Urinary bladder (tissue), 4 donors: ENCODE results near the gene ERC2. TPM values are rescaled to one million over a fixed set of nuclear protein-coding genes. Genes with fewer than 3 reads are reported as not detected.

Experiments used
- DNase-seq: peaks from one replicate; pipeline ENCODE4 v3.0.0-alpha.2; 2015; ENCODE audit errors: extremely low spot score
- H3K27ac ChIP-seq: one replicate; pipeline ENCODE4 v1.5.1; 2013; ENCODE audit warnings: low read depth, mild to moderate bottlenecking, moderate library complexity
- H3K36me3 ChIP-seq: one replicate; pipeline ENCODE4 v1.6.1; 2013; ENCODE audit warnings: mild to moderate bottlenecking, moderate library complexity; ENCODE audit not compliant: insufficient read depth
- H3K4me1 ChIP-seq: one replicate; pipeline ENCODE4 v1.6.1; 2013; ENCODE audit warnings: mild to moderate bottlenecking, moderate library complexity; ENCODE audit not compliant: insufficient read depth
- H3K4me3 ChIP-seq: one replicate; pipeline ENCODE4 v1.5.1; 2013; ENCODE audit warnings: low read depth, low read length
- WGBS: extraction: QIAGEN DNeasy Blood & Tissue Kit; methylation state at CpG from one replicate; pipeline ENCODE4 v1.1.7; 2013; 5-methylcytosine and 5-hydroxymethylcytosine counted together
- polyA plus RNA-seq: library from polyadenylated mRNA; stranded (reverse); fragments of 200-250 nt; gene quantifications from one replicate; pipeline ENCODE4 v1.2.3, GENCODE V29; 2013
- total RNA-seq: library from RNA; depleted of rRNA; stranded (reverse); fragments of >200 nt; gene quantifications from one replicate; pipeline ENCODE4 v1.2.3, GENCODE V29; 2014
- donor health status: healthy with polysubstance abuse.
- donor health status: healthy.

The ERC2 gene
- total and polyA plus RNA-seq, 2 donors, result 0.49 to 3.0 TPM

- 6% methylated on average over 49 of the region's 49 CpGs for WGBS
- Histone ChIP-seq H3K36me3 (no peaks in the 10 kb centered on the region), H3K4me1 (no peaks in the 10 kb centered on the region), H3K4me3 (peak overlapping the region; percentile 67), H3K27ac (peak overlapping the region; percentile 72)
- DNase-seq, result no peak
Observed at GRCh38 chr3:55486101-55486856, 982.0 kb downstream of the ERC2 start.

GRCh38 chr3:55484801-55485791 is 983.2 kb downstream of the ERC2 start:
- peak overlapping the region; percentile 49 for H3K27ac ChIP-seq
- peak overlapping the region; percentile 18 for H3K4me3 ChIP-seq
- DNase-seq, result peak; percentile 60
- H3K36me3 ChIP-seq, result no peaks in the 10 kb centered on the region
- WGBS, result 13% methylated on average over 57 of the region's 57 CpGs
- H3K4me1 ChIP-seq, result no peaks in the 10 kb centered on the region

- peak overlapping the region; percentile 18 for H3K4me3 ChIP-seq
- no peak for DNase-seq
- WGBS, result 69% methylated on average over 20 of the region's 20 CpGs
- H3K27ac ChIP-seq, result no peak overlapping the region
- H3K36me3 ChIP-seq, result no peaks in the 10 kb centered on the region
- no peaks in the 10 kb centered on the region for H3K4me1 ChIP-seq
Observed at GRCh38 chr3:55484191-55484689, 984.0 kb downstream of the ERC2 start.

- WGBS, result 61% methylated on average over 40 of the region's 40 CpGs
- DNase-seq, result no peak
- H3K4me3 ChIP-seq, result no peak overlapping the region
- H3K4me1 ChIP-seq, result no peaks in the 10 kb centered on the region
- H3K27ac ChIP-seq, result no peak overlapping the region
- no peaks in the 10 kb centered on the region for H3K36me3 ChIP-seq
Observed at GRCh38 chr3:55483196-55484095, 984.8 kb downstream of the ERC2 start.

GRCh38 chr3:55482496-55483195 is 985.6 kb downstream of the ERC2 start:
- 22% methylated on average over 38 of the region's 38 CpGs for WGBS
- Histone ChIP-seq H3K27ac (no peak overlapping the region), H3K4me1 (no peaks in the 10 kb centered on the region)

GRCh38 chr3:55481744-55482495 is 986.3 kb downstream of the ERC2 start:
- DNase-seq, result no peak
- Histone ChIP-seq H3K4me1 (no peaks in the 10 kb centered on the region), H3K36me3 (no peaks in the 10 kb centered on the region), H3K4me3 (peak overlapping the region; percentile 34), H3K27ac (peak overlapping the region; percentile 59)
- WGBS, result 9% methylated on average over 37 of the region's 37 CpGs

More at GRCh38 chr3:55482496-55483195, 985.6 kb downstream of the ERC2 start:
- no peak for DNase-seq
- Histone ChIP-seq H3K4me3 (peak overlapping the region; percentile 34), H3K36me3 (no peaks in the 10 kb centered on the region)

GRCh38 chr3:55480911-55481743 is 987.1 kb downstream of the ERC2 start:
- peak overlapping the region; percentile 34 for H3K4me3 ChIP-seq
- peak overlapping the region; percentile 59 for H3K27ac ChIP-seq
- no peaks in the 10 kb centered on the region for H3K4me1 ChIP-seq
- 3% methylated on average over 42 of the region's 42 CpGs for WGBS
- no peak for DNase-seq
- H3K36me3 ChIP-seq, result no peaks in the 10 kb centered on the region

GRCh38 chr3:55477306-55478303 is 990.7 kb downstream of the ERC2 start:
- 80% methylated on average over 9 of the region's 9 CpGs for WGBS
- no peak for DNase-seq
- no peak overlapping the region for H3K4me3 ChIP-seq
- no peaks in the 10 kb centered on the region for H3K4me1 ChIP-seq
- no peak overlapping the region for H3K27ac ChIP-seq
- H3K36me3 ChIP-seq, result no peaks in the 10 kb centered on the region

- H3K27ac ChIP-seq, result no peak overlapping the region
- H3K4me1 ChIP-seq, result no peaks in the 10 kb centered on the region
- no peak for DNase-seq
- H3K36me3 ChIP-seq, result no peaks in the 10 kb centered on the region
- WGBS, result 75% methylated on average over 3 of the region's 3 CpGs
- H3K4me3 ChIP-seq, result no peak overlapping the region
Observed at GRCh38 chr3:55476515-55476914, 991.8 kb downstream of the ERC2 start.

GRCh38 chr3:55474213-55474632 is 994.0 kb downstream of the ERC2 start:
- WGBS, result 83% methylated on average over 44 of the region's 44 CpGs
- Histone ChIP-seq H3K4me1 (no peaks in the 10 kb centered on the region), H3K27ac (no peak overlapping the region), H3K36me3 (no peaks in the 10 kb centered on the region), H3K4me3 (no peak overlapping the region)
- no peak for DNase-seq
